Natural killer cell (primary cell): ENCODE results near the gene GRID1. TPM values are rescaled to one million over a fixed set of nuclear protein-coding genes. Genes with fewer than 3 reads are reported as not detected.

Experiments
- ATAC-seq, 3 donors: fragments of 150-1000 bp in 2 of 3; fragments of 200-7000 bp in 1 of 3; cut with Tn5 transposase; 1 replicate in 1 of 3; 2 replicates in 2 of 3; pipeline ENCODE4 v1.10.0; 2021; ENCODE audit warnings: mild to moderate bottlenecking in 2 of 3, moderate library complexity in 2 of 3
- DNase-seq, 2 donors: peaks; one replicate each; pipeline versions ENCODE4 v3.0.0 to v3.0.0-alpha.2; 2013 to 2021; ENCODE audit warnings: mixed read lengths in 1 of 2
- H3K27ac ChIP-seq: one replicate; pipeline ENCODE4 v1.5.1; 2013; ENCODE audit warnings: mild to moderate bottlenecking, low read length
- H3K27me3 ChIP-seq: one replicate; pipeline ENCODE4 v1.6.1; 2013; ENCODE audit warnings: low read length; ENCODE audit not compliant: control insufficient read depth, insufficient read depth
- H3K36me3 ChIP-seq: one replicate; pipeline ENCODE4 v1.6.1; 2013; ENCODE audit warnings: low read length; ENCODE audit not compliant: control insufficient read depth, insufficient read depth
- H3K4me1 ChIP-seq: one replicate; pipeline ENCODE4 v1.6.1; 2013; ENCODE audit warnings: low read length; ENCODE audit not compliant: control insufficient read depth, insufficient read depth
- H3K4me3 ChIP-seq: one replicate; pipeline ENCODE4 v1.5.1; 2013; ENCODE audit warnings: low read length
- H3K9me3 ChIP-seq: one replicate; pipeline ENCODE4 v1.6.1; 2013; ENCODE audit warnings: low read length; ENCODE audit not compliant: control insufficient read depth, insufficient read depth
- H3K27ac Mint-ChIP-seq, 2 donors: one replicate each; pipeline ENCODE4 v1.8.0; 2022; ENCODE audit warnings: mild to moderate bottlenecking in 2 of 2, mixed read lengths in 2 of 2, moderate library complexity in 1 of 2
- H3K27me3 Mint-ChIP-seq, 2 donors: one replicate each; pipeline ENCODE4 v1.8.0; 2022; ENCODE audit warnings: low read depth in 2 of 2, mixed read lengths in 2 of 2
- H3K36me3 Mint-ChIP-seq: one replicate; pipeline ENCODE4 v1.8.0; 2022; ENCODE audit warnings: mixed read lengths
- H3K4me1 Mint-ChIP-seq, 2 donors: one replicate each; pipeline ENCODE4 v1.8.0; 2022; ENCODE audit warnings: mixed read lengths in 2 of 2
- H3K4me3 Mint-ChIP-seq: one replicate; pipeline ENCODE4 v1.8.0; 2022; ENCODE audit warnings: mild to moderate bottlenecking, moderate library complexity, mixed read lengths
- H3K9me3 Mint-ChIP-seq, 2 donors: one replicate each; pipeline ENCODE4 v1.8.0; 2022; ENCODE audit warnings: mixed read lengths in 2 of 2
- CTCF ChIP-seq: fragments of 200-600 bp; IDR thresholded peaks from one replicate; pipeline ENCODE4 v1.8.0; 2022; ENCODE audit warnings: antibody characterized with exemption
- WGBS: methylation state at CpG from one replicate; pipeline ENCODE4 v1.1.7; 2013; ENCODE audit warnings: missing lambda C conversion rate; ENCODE audit not compliant: insufficient coverage; 5-methylcytosine and 5-hydroxymethylcytosine counted together
- intact Hi-C: fragments of 100-400 bp; cut with micrococcal nuclease; formaldehyde crosslinking; loops from one replicate; pipeline ENCODE4 v1.14.2; 2022
- total RNA-seq, 4 donors: library from RNA; stranded (reverse); fragments of 120-200 nt in 1 of 4; gene quantifications; one replicate each; pipeline versions ENCODE4 v1.2.3 to v1.2.4, GENCODE V29; 2013 to 2022

GRID1 gene
- total RNA-seq, 3 donors from 2014 or later (not counting 1 experiment from before 2014, with no cell fraction given), result not detected

- WGBS, result 90% methylated on average over 9 of the region's 9 CpGs
- no peak overlapping the region for H3K27ac ChIP-seq
- no peaks in the 10 kb centered on the region for H3K27me3 ChIP-seq
- intact Hi-C loops, result no loop called here
- Mint-ChIP-seq H3K27ac (no peak overlapping the region), H3K27me3 (no peaks in the 10 kb centered on the region), H3K9me3 (no peaks in the 10 kb centered on the region), H3K4me1 (no peaks in the 10 kb centered on the region), H3K36me3 (no peaks in the 10 kb centered on the region), H3K4me3 (no peak overlapping the region)
- DNase-seq (no peak), ATAC-seq (no peak)
- H3K4me3 ChIP-seq, result no peak overlapping the region
- H3K4me1 ChIP-seq, result no peaks in the 10 kb centered on the region
- no peaks in the 10 kb centered on the region for H3K36me3 ChIP-seq
- no peak for TF ChIP-seq CTCF
- no peaks in the 10 kb centered on the region for H3K9me3 ChIP-seq
These were observed 200.9 kb downstream of the GRID1 start for GRCh38 chr10:86165666-86166065.

GRCh38 chr10:86164960-86165630 lies 201.5 kb downstream of the GRID1 start:
- Histone ChIP-seq H3K4me1 (no peaks in the 10 kb centered on the region), H3K9me3 (no peaks in the 10 kb centered on the region), H3K4me3 (no peak overlapping the region), H3K27me3 (no peaks in the 10 kb centered on the region), H3K36me3 (no peaks in the 10 kb centered on the region), H3K27ac (no peak overlapping the region)
- intact Hi-C loops, result no loop called here
- WGBS, result 81% methylated on average over 8 of the region's 8 CpGs
- Mint-ChIP-seq H3K9me3 (no peaks in the 10 kb centered on the region), H3K27me3 (no peaks in the 10 kb centered on the region), H3K4me1 (no peaks in the 10 kb centered on the region), H3K4me3 (no peak overlapping the region), H3K27ac (no peak overlapping the region), H3K36me3 (no peaks in the 10 kb centered on the region)
- no peak for DNase-seq
- TF ChIP-seq CTCF, result no peak
- no peak for ATAC-seq

DNA sequence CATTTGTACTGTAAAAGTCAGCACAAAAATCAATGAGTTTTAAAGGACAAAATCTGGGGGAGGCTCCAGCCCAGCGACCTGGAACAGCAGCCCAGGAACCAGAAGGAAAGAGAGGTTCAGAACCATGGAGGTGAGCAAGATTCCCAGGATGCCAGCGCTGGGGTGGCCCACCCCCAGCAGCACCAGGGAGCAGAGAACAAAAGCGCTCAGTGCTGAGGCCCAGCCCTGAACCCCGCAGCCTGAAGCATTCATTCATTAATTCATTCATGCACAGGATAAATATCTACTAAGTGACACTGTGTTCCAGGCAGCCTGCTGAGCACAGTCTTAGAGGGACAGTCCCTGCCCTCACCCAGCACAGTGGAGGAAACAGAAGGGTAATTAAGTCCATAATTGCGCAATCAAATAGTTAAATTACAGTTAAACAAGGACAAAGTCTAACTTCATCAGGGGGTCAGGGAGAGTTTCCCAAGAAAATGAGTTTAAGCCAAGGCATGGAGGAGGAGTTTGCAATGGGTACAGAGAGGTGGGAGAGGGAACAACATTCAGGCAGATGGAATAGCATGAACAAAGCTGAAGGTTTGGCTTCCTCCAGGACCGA lies 202.3 kb downstream of the GRID1 start:
- Histone ChIP-seq H3K4me3 (no peak overlapping the region), H3K36me3 (no peaks in the 10 kb centered on the region), H3K27ac (no peak overlapping the region), H3K9me3 (no peaks in the 10 kb centered on the region), H3K4me1 (no peaks in the 10 kb centered on the region), H3K27me3 (no peaks in the 10 kb centered on the region)
- DNase-seq (no peak), ATAC-seq (no peak)
- intact Hi-C loops, result no loop called here
- H3K4me3 Mint-ChIP-seq, result no peak overlapping the region
- H3K9me3 Mint-ChIP-seq, result no peaks in the 10 kb centered on the region
- H3K27ac Mint-ChIP-seq, result no peak overlapping the region
- WGBS, result 96% methylated on average over 6 of the region's 6 CpGs
- H3K36me3 Mint-ChIP-seq, result no peaks in the 10 kb centered on the region
- no peaks in the 10 kb centered on the region for H3K27me3 Mint-ChIP-seq
- H3K4me1 Mint-ChIP-seq, result no peaks in the 10 kb centered on the region
- TF ChIP-seq CTCF, result no peak
